K562 (cell line): ENCODE results near the gene DNAJC2. TPM values are rescaled to one million over a fixed set of nuclear protein-coding genes. Genes with fewer than 3 reads are reported as not detected.
A peak's percentile ranks its signal among the peaks of the same experiment; 100 is the strongest.

Experiments
- BRD9 ChIP-seq: fragments of 450-650 bp; IDR thresholded peaks from 2 replicates; pipeline ENCODE4 v1.6.1; 2018; ENCODE audit warnings: low read depth; ENCODE audit not compliant: partially characterized antibody
- BRF1 ChIP-seq: IDR thresholded peaks from 3 replicates; pipeline ENCODE4 v1.6.1; 2011; ENCODE audit warnings: borderline replicate concordance, mild to moderate bottlenecking; ENCODE audit not compliant: insufficient read length; ENCODE audit errors: extremely low read depth
- C11orf30 ChIP-seq: fragments of 450-650 bp; IDR thresholded peaks from 2 replicates; pipeline ENCODE4 v1.6.1; 2016; ENCODE audit warnings: low read depth, mild to moderate bottlenecking
- CXXC5 ChIP-seq: fragments of 250-450 bp; sonication (Bioruptor Pico); IDR thresholded peaks from 2 replicates; pipeline ENCODE4 v1.8.0; 2022; ENCODE audit warnings: inconsistent platforms, mild to moderate bottlenecking, moderate library complexity
- ETV1 ChIP-seq: fragments of 450-650 bp; conservative IDR thresholded peaks from 2 replicates; pipeline ENCODE4 v1.6.1; 2016; ENCODE audit warnings: missing genetic modification characterization, control low read depth, low read depth, missing compliant biosample characterization
- EWSR1 ChIP-seq: fragments of 450-650 bp; IDR thresholded peaks from 2 replicates; pipeline ENCODE4 v1.6.1; 2018; ENCODE audit warnings: borderline replicate concordance, mild to moderate bottlenecking, low read depth, moderate library complexity; ENCODE audit not compliant: partially characterized antibody
- FOS ChIP-seq: IDR thresholded peaks from 3 replicates; pipeline ENCODE4 v1.6.1; 2011; ENCODE audit not compliant: insufficient read length; ENCODE audit errors: extremely low read depth
- GABPA ChIP-seq: fragments of 200-800 bp; sonication (Bioruptor generic); conservative IDR thresholded peaks from 2 replicates; pipeline ENCODE4 v1.6.1; 2016; ENCODE audit warnings: low read depth, missing genetic modification characterization, missing compliant biosample characterization
- NCOR1 ChIP-seq: fragments of 450-650 bp; IDR thresholded peaks from 2 replicates; pipeline ENCODE4 v1.6.1; 2016; ENCODE audit warnings: mild to moderate bottlenecking, moderate library complexity
- OTX1 ChIP-seq: fragments of 450-650 bp; formaldehyde crosslinking; IDR thresholded peaks from 2 replicates; pipeline ENCODE4 v1.4.0; 2022; ENCODE audit warnings: mild to moderate bottlenecking
- POLR2H ChIP-seq: IDR thresholded peaks from 2 replicates; pipeline ENCODE4 v1.6.1; 2016; ENCODE audit warnings: missing genetic modification characterization, low read depth, mild to moderate bottlenecking, control low read depth, missing compliant biosample characterization, moderate library complexity
- ZNF232 ChIP-seq: sonication (generic); formaldehyde crosslinking; IDR thresholded peaks from 2 replicates; pipeline ENCODE4 v1.8.0; 2022; ENCODE audit warnings: mild to moderate bottlenecking, missing genetic modification reagents
- ZNF586 ChIP-seq: fragments of 450-650 bp; formaldehyde crosslinking; conservative IDR thresholded peaks from 2 replicates; pipeline ENCODE4 v1.4.0; 2020; ENCODE audit warnings: mild to moderate bottlenecking, moderate library complexity
- ZNF79 ChIP-seq: fragments of 250-450 bp; sonication (Bioruptor Pico); IDR thresholded peaks from 2 replicates; pipeline ENCODE4 v1.4.0; 2020; ENCODE audit warnings: low read depth, mild to moderate bottlenecking, moderate library complexity
- polyA plus RNA-seq, 8 experiments: library from polyadenylated mRNA; depleted of rRNA in 4 of 8; stranded (reverse) in 5 of 8; unstranded in 3 of 8; fragments of >200 nt; fragmentation: Nextera tagmentation in 2 of 8; fragmentation: Illumina TruSeq in 1 of 8; extraction: Ambion mirVana in 2 of 8; extraction: Trizol in 1 of 8; gene quantifications; 2 replicates each; pipeline versions ENCODE4 v1.2.1 to v1.2.3, GENCODE V29; 2011 to 2014; ENCODE audit warnings: inconsistent platforms in 1 of 8, missing spikeins in 1 of 8
- total RNA-seq, 7 experiments: library from RNA; depleted of rRNA in 6 of 7; stranded (reverse); fragments of >200 nt in 6 of 7; fragmentation: Illumina TruSeq in 2 of 7; extraction: Trizol in 2 of 7; gene quantifications; 2 replicates each; pipeline versions ENCODE4 v1.2.1 to v1.2.3, GENCODE V29; 2011 to 2021; ENCODE audit warnings: low replicate concordance in 1 of 7
- TF ChIP-seq, protein P1 (sequence below): fragments of 250-450 bp; sonication (Bioruptor Pico); IDR thresholded peaks from 2 replicates; pipeline ENCODE4 v1.4.0; 2020
- TF ChIP-seq, protein P2 (sequence below): fragments of 250-450 bp; sonication (Bioruptor Pico); IDR thresholded peaks from 2 replicates; pipeline ENCODE4 v1.5.1; 2021; ENCODE audit warnings: mild to moderate bottlenecking
- TF ChIP-seq, protein P3 (sequence below): fragments of 450-650 bp; IDR thresholded peaks from 2 replicates; pipeline ENCODE4 v1.6.1; 2016; ENCODE audit warnings: borderline replicate concordance

The DNAJC2 gene
- total and polyA plus RNA-seq, 9 of the 15 experiments (the other 6 are each of a cell fraction or from before 2014, with no cell fraction given): 40.2 to 157 (median 92.1) TPM

DNA sequence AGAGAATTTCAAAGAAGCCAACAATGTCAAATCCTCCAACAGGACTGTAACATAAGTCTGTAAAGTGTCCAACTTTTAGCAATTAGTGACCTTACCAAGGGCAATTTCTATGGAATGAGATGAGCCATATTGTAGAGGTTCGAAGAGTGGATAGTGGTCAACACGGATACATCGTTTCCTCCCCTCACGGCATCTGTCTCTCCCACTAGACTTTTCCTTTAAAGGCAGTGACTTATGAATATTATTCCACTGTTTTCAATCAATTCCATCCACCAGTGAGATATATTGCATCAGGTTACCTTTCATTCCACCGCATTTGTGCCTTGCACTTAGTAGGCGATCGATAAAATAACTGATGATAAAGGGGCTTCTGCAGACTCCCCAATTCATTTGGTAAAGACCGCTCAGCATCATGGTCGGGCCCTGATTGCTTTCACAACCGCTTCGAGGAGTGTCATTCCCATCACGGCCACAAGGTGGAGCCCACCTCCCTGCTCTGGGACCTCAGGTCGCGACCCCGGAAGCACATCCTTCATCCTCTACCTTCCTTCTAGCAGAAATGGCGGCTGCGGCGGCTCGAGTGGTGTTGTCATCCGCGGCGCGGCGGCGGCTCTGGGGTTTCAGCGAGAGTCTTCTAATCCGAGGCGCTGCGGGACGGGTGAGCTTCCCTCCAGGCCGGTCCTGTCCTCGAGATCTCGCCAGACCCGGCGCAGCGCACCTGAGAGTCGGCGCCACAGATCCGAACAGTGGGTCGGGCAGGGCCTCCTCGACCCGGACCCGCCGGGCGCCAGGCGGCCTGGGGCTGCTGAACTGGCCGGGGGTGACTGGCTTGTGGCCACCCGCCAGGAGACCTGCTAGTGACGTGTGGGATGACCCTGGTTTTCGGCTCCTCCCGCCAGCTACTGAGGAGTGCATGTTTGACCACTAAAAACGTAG lies 47.4 kb downstream of the DNAJC2 start, which contains the start of gene PMPCB (continued):
- TF ChIP-seq ZNF586 (CRISPR knock-in tag) (no peak), OTX1 (CRISPR knock-in tag) (peak; percentile 79; the same call in 1 of the 2 replicates), BRD9 (peak; percentile 58), GABPA (tag) (peak; percentile 98), CXXC5 (peak; percentile 75), ZNF79 (0 out of 2 replicates have a peak, but pooled peaks have one; percentile 60), POLR2H (tag) (peak; percentile 73), FOS (no peak), NCOR1 (peak; percentile 42), BRF1 (no peak), EWSR1 (no peak), ETV1 (tag) (peak; percentile 75), ZNF232 (CRISPR knock-in tag) (peak; percentile 69; the same call in 1 of the 2 replicates), C11orf30 (peak; percentile 95)
- TF ChIP-seq, protein P1, sequence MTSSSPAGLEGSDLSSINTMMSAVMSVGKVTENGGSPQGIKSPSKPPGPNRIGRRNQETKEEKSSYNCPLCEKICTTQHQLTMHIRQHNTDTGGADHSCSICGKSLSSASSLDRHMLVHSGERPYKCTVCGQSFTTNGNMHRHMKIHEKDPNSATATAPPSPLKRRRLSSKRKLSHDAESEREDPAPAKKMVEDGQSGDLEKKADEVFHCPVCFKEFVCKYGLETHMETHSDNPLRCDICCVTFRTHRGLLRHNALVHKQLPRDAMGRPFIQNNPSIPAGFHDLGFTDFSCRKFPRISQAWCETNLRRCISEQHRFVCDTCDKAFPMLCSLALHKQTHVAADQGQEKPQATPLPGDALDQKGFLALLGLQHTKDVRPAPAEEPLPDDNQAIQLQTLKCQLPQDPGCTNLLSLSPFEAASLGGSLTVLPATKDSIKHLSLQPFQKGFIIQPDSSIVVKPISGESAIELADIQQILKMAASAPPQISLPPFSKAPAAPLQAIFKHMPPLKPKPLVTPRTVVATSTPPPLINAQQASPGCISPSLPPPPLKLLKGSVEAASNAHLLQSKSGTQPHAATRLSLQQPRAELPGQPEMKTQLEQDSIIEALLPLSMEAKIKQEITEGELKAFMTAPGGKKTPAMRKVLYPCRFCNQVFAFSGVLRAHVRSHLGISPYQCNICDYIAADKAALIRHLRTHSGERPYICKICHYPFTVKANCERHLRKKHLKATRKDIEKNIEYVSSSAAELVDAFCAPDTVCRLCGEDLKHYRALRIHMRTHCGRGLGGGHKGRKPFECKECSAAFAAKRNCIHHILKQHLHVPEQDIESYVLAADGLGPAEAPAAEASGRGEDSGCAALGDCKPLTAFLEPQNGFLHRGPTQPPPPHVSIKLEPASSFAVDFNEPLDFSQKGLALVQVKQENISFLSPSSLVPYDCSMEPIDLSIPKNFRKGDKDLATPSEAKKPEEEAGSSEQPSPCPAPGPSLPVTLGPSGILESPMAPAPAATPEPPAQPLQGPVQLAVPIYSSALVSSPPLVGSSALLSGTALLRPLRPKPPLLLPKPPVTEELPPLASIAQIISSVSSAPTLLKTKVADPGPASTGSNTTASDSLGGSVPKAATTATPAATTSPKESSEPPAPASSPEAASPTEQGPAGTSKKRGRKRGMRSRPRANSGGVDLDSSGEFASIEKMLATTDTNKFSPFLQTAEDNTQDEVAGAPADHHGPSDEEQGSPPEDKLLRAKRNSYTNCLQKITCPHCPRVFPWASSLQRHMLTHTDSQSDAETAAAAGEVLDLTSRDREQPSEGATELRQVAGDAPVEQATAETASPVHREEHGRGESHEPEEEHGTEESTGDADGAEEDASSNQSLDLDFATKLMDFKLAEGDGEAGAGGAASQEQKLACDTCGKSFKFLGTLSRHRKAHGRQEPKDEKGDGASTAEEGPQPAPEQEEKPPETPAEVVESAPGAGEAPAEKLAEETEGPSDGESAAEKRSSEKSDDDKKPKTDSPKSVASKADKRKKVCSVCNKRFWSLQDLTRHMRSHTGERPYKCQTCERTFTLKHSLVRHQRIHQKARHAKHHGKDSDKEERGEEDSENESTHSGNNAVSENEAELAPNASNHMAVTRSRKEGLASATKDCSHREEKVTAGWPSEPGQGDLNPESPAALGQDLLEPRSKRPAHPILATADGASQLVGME (CRISPR knock-in tag): peak; percentile 96
- TF ChIP-seq, protein P2, sequence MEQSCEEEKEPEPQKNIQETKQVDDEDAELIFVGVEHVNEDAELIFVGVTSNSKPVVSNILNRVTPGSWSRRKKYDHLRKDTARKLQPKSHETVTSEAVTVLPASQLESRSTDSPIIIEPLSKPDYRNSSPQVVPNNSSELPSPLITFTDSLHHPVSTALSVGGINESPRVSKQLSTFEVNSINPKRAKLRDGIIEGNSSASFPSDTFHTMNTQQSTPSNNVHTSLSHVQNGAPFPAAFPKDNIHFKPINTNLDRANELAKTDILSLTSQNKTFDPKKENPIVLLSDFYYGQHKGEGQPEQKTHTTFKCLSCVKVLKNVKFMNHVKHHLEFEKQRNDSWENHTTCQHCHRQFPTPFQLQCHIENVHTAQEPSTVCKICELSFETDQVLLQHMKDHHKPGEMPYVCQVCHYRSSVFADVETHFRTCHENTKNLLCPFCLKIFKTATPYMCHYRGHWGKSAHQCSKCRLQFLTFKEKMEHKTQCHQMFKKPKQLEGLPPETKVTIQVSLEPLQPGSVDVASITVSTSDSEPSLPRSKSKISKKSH: no peak
- TF ChIP-seq, protein P3, sequence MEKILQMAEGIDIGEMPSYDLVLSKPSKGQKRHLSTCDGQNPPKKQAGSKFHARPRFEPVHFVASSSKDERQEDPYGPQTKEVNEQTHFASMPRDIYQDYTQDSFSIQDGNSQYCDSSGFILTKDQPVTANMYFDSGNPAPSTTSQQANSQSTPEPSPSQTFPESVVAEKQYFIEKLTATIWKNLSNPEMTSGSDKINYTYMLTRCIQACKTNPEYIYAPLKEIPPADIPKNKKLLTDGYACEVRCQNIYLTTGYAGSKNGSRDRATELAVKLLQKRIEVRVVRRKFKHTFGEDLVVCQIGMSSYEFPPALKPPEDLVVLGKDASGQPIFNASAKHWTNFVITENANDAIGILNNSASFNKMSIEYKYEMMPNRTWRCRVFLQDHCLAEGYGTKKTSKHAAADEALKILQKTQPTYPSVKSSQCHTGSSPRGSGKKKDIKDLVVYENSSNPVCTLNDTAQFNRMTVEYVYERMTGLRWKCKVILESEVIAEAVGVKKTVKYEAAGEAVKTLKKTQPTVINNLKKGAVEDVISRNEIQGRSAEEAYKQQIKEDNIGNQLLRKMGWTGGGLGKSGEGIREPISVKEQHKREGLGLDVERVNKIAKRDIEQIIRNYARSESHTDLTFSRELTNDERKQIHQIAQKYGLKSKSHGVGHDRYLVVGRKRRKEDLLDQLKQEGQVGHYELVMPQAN: peak; percentile 85
